A549 (cell line): ENCODE results near the gene CLSTN2. TPM values are rescaled to one million over a fixed set of nuclear protein-coding genes. Genes with fewer than 3 reads are reported as not detected.

Experiments used
- ATAC-seq, 2 experiments: fragments of 200-7000 bp in 1 of 2; fragments of >200 bp in 1 of 2; cut with Nextera tagmentation in 1 of 2; cut with Tn5 transposase in 1 of 2; 3 replicates each; pipeline versions ENCODE4 v1.8.0 to v1.9.1; 2018 to 2020; ENCODE audit warnings: mild to moderate bottlenecking in 1 of 2, moderate library complexity in 1 of 2
- CTCF ChIA-PET: fragments of 300-600 bp; sonication (Branson Sonifier 250); formaldehyde crosslinking; extraction: SDS; loops from one replicate; lab custom pipeline; 2021; ENCODE audit warnings: antibody characterized with exemption, inconsistent platforms; lab: Yijun Ruan, JAX
- POLR2A ChIA-PET: fragments of 350-600 bp; formaldehyde crosslinking; extraction: SDS; loops from one replicate; lab custom pipeline; 2021; ENCODE audit warnings: antibody characterized with exemption, inconsistent platforms; lab: Yijun Ruan, JAX
- DNase-seq, 2 experiments: peaks; one replicate each; pipeline versions ENCODE4 v3.0.0 to v3.0.0-alpha.2; 2011 to 2016; ENCODE audit warnings: low read depth in 1 of 2, low spot score in 1 of 2
- FAIRE-seq: peaks from 2 replicates; lab custom pipeline; 2011; peaks lifted over from hg19 to GRCh38; lab: Jason Lieb, UNC
- H3K27ac ChIP-seq, 2 experiments: fragments of >200 bp; sonication (Bioruptor Twin); formaldehyde crosslinking; 3 replicates each; pipeline ENCODE4 v1.5.1; 2016 to 2017
- H3K4me1 ChIP-seq: fragments of >200 bp; sonication (Bioruptor Twin); formaldehyde crosslinking; 3 replicates; pipeline ENCODE4 v1.6.1; 2016
- H3K4me2 ChIP-seq: fragments of >200 bp; sonication (Bioruptor Twin); formaldehyde crosslinking; 3 replicates; pipeline ENCODE4 v1.6.1; 2016
- H3K4me3 ChIP-seq: fragments of >200 bp; sonication (Bioruptor Twin); formaldehyde crosslinking; 3 replicates; pipeline ENCODE4 v1.5.1; 2016
- H3K9me3 ChIP-seq: fragments of >200 bp; sonication (Bioruptor Twin); formaldehyde crosslinking; 3 replicates; pipeline ENCODE4 v1.6.1; 2016
- BHLHE40 ChIP-seq: IDR thresholded peaks from 2 replicates; pipeline ENCODE4 v1.6.1; 2012; ENCODE audit warnings: low read depth, low read length, inconsistent platforms
- CBX8 ChIP-seq: fragments of 200-600 bp; sonication (generic); IDR thresholded peaks from 2 replicates; pipeline ENCODE4 v1.6.1; 2016
- CEBPB ChIP-seq, 2 experiments: fragments of >200 bp in 1 of 2; sonication (Bioruptor Twin) in 1 of 2; formaldehyde crosslinking in 1 of 2; IDR thresholded peaks; 2 replicates each; pipeline ENCODE4 v1.6.1; 2012 to 2016
- CHD4 ChIP-seq: fragments of 200-600 bp; sonication (generic); IDR thresholded peaks from 2 replicates; pipeline ENCODE4 v1.6.1; 2016; ENCODE audit warnings: antibody characterized with exemption, mild to moderate bottlenecking, borderline replicate concordance
- EHMT2 ChIP-seq: fragments of 200-600 bp; sonication (generic); IDR thresholded peaks from 2 replicates; pipeline ENCODE4 v1.6.1; 2016; ENCODE audit warnings: antibody characterized with exemption, low read depth, mild to moderate bottlenecking, moderate library complexity
- ESRRA ChIP-seq: fragments of 150-350 bp; IDR thresholded peaks from 2 replicates; pipeline ENCODE4 v1.6.1; 2014; ENCODE audit warnings: mild to moderate bottlenecking, low read length, borderline replicate concordance
- FOXS1 ChIP-seq: fragments of 250-450 bp; sonication (Bioruptor Pico); IDR thresholded peaks from 2 replicates; pipeline ENCODE4 v1.5.0; 2020; ENCODE audit warnings: mild to moderate bottlenecking, moderate library complexity
- GATA3 ChIP-seq: IDR thresholded peaks from 2 replicates; pipeline ENCODE4 v1.6.1; 2012; ENCODE audit warnings: borderline replicate concordance
- HOXA7 ChIP-seq: fragments of 250-450 bp; sonication (Bioruptor Pico); IDR thresholded peaks from 2 replicates; pipeline ENCODE4 v1.5.0; 2020; ENCODE audit warnings: mild to moderate bottlenecking, moderate library complexity
- HOXB13 ChIP-seq: fragments of 250-450 bp; sonication (Bioruptor Pico); IDR thresholded peaks from 2 replicates; pipeline ENCODE4 v1.5.0; 2020; ENCODE audit warnings: low read depth, mild to moderate bottlenecking, moderate library complexity
- JUN ChIP-seq, 2 experiments: fragments of >200 bp; sonication (Bioruptor Twin); formaldehyde crosslinking; IDR thresholded peaks; 2 replicates in 1 of 2; 3 replicates in 1 of 2; pipeline ENCODE4 v1.6.1; 2016 to 2017
- JUNB ChIP-seq: fragments of >200 bp; sonication (Bioruptor Twin); formaldehyde crosslinking; IDR thresholded peaks from 2 replicates; pipeline ENCODE4 v1.6.1; 2016
- KDM1A ChIP-seq: fragments of 200-600 bp; sonication (generic); IDR thresholded peaks from 2 replicates; pipeline ENCODE4 v1.6.1; 2016; ENCODE audit warnings: low read depth, mild to moderate bottlenecking
- MAFK ChIP-seq: fragments of 450-650 bp; IDR thresholded peaks from 2 replicates; pipeline ENCODE4 v1.6.1; 2014; ENCODE audit not compliant: partially characterized antibody
- MAZ ChIP-seq: fragments of 150-350 bp; IDR thresholded peaks from 2 replicates; pipeline ENCODE4 v1.6.1; 2014; ENCODE audit warnings: antibody characterized with exemption, low read depth, low read length, borderline replicate concordance
- MYC ChIP-seq: IDR thresholded peaks from 2 replicates; pipeline ENCODE4 v1.6.1; 2012; ENCODE audit warnings: mild to moderate bottlenecking, inconsistent platforms, low read length, improper control_type of control experiment, borderline replicate concordance
- NFE2L2 ChIP-seq: fragments of 150-350 bp; conservative IDR thresholded peaks from 2 replicates; pipeline ENCODE4 v1.6.1; 2014; ENCODE audit warnings: low read length
- PHF8 ChIP-seq: fragments of 200-600 bp; sonication (generic); IDR thresholded peaks from 2 replicates; pipeline ENCODE4 v1.6.1; 2016; ENCODE audit warnings: low read depth, mild to moderate bottlenecking, antibody characterized with exemption, moderate library complexity, borderline replicate concordance
- POLR2AphosphoS2 ChIP-seq: conservative IDR thresholded peaks from 2 replicates; pipeline ENCODE4 v1.6.1; 2012; ENCODE audit warnings: low read length, improper control_type of control experiment, inconsistent platforms
- RARB ChIP-seq: fragments of 250-450 bp; sonication (Bioruptor Pico); IDR thresholded peaks from 2 replicates; pipeline ENCODE4 v1.8.0; 2021; ENCODE audit warnings: mild to moderate bottlenecking, moderate library complexity
- RNF2 ChIP-seq: fragments of 200-600 bp; sonication (generic); IDR thresholded peaks from 2 replicates; pipeline ENCODE4 v1.6.1; 2016; ENCODE audit warnings: low read depth, mild to moderate bottlenecking, antibody characterized with exemption, moderate library complexity, borderline replicate concordance
- SMC3 ChIP-seq: fragments of >200 bp; sonication (Bioruptor Twin); formaldehyde crosslinking; IDR thresholded peaks from 3 replicates; pipeline ENCODE4 v1.6.1; 2018; ENCODE audit warnings: inconsistent platforms
- SREBF2 ChIP-seq: fragments of 450-650 bp; IDR thresholded peaks from 2 replicates; pipeline ENCODE4 v1.6.1; 2014; ENCODE audit warnings: mild to moderate bottlenecking, moderate library complexity
- ZC3H11A ChIP-seq: fragments of 450-650 bp; IDR thresholded peaks from 2 replicates; pipeline ENCODE4 v1.6.1; 2014; ENCODE audit warnings: antibody characterized with exemption, mild to moderate bottlenecking
- ZFP36 ChIP-seq: fragments of 450-650 bp; IDR thresholded peaks from 2 replicates; pipeline ENCODE4 v1.6.1; 2014; ENCODE audit warnings: borderline replicate concordance; ENCODE audit not compliant: partially characterized antibody
- ZNF302 ChIP-seq: fragments of 250-450 bp; sonication (Bioruptor Pico); IDR thresholded peaks from 2 replicates; pipeline ENCODE4 v1.9.0; 2021; ENCODE audit warnings: inconsistent platforms, mild to moderate bottlenecking, moderate library complexity
- ZSCAN20 ChIP-seq: fragments of 250-450 bp; sonication (Bioruptor Pico); IDR thresholded peaks from 2 replicates; pipeline ENCODE4 v1.8.0; 2022; ENCODE audit warnings: mild to moderate bottlenecking, moderate library complexity
- WGBS: methylation state at CpG from one replicate; pipeline ENCODE4 v1.1.6; 2017; ENCODE audit errors: missing lambda C conversion rate; 5-methylcytosine and 5-hydroxymethylcytosine counted together
- polyA plus RNA-seq, 4 experiments: library from polyadenylated mRNA; depleted of rRNA in 3 of 4; stranded (reverse); fragments of >200 nt; fragmentation: RNase III in 1 of 4; extraction: RNeasy Plus Mini Kit Qiagen cat#74134 plus additional on column Dnase treatment in 1 of 4; gene quantifications; 2 replicates in 3 of 4; 3 replicates in 1 of 4; pipeline ENCODE4 v1.2.3, GENCODE V29; 2011 to 2017
- TF ChIP-seq, protein P1 (sequence below): fragments of 250-450 bp; sonication (Bioruptor Pico); IDR thresholded peaks from 2 replicates; pipeline ENCODE4 v1.5.0; 2020; ENCODE audit warnings: low read depth, mild to moderate bottlenecking, moderate library complexity
- TF ChIP-seq, protein P2 (sequence below): fragments of 250-450 bp; sonication (Bioruptor Pico); IDR thresholded peaks from 2 replicates; pipeline ENCODE4 v1.5.0; 2021; ENCODE audit warnings: mild to moderate bottlenecking, moderate library complexity, borderline replicate concordance
- TF ChIP-seq, protein P3 (sequence below): fragments of >200 bp; sonication (Bioruptor Twin); formaldehyde crosslinking; IDR thresholded peaks from 2 replicates; pipeline ENCODE4 v1.6.1; 2016
- TF ChIP-seq, protein P4 (sequence below): IDR thresholded peaks from 2 replicates; pipeline ENCODE4 v1.6.1; 2012

CLSTN2 gene
- polyA plus RNA-seq, 2 of the 4 experiments (the other 2 are of a cell fraction) = 0.03 to 0.04 TPM

DNA sequence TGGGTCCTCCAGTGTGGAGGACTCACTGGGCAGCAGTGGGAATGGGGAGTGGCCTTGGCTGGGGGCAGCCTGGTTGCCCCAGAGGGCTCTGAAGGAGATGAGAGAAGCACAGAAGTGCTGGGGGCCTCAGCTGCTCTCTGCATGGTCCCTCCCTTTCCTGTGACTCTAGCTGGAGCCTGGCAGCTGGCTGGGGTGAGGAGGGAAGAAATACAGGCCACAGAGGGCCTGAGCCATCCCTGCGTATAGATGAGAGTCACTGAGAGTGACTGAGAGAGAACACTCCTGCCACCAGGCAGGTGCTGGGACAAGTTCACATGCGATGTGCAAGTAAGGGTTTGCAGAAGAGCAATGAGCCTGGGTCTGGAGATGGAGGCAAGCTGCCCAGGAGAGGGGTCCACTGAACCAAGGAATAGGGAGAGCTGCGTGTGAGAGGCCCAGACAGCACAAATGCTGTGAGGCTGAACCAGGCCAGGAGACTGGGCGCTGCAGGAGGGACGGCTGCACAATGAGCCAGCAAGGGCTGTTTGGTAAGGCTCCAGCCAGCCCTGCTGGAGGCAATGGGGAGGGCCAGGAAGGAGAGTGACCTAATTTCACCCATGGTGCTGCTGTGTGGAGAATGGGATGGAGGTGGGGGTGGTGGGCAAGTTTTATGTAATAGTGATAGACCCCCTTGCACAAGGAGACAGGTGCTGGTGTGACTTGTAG is 87.2 kb downstream of the CLSTN2 start:
- ChIA-PET POLR2A (no interaction called here), CTCF (no interaction called here)
- no peaks in the 10 kb centered on the region for H3K9me3 ChIP-seq
- no peak overlapping the region for H3K27ac ChIP-seq
- H3K4me1 ChIP-seq = no peaks in the 10 kb centered on the region
- WGBS = 22% methylated on average over 5 of the region's 5 CpGs
- FAIRE-seq (no peak), DNase-seq (no peak), ATAC-seq (no peak)
- no peak for TF ChIP-seq ZFP36
- TF ChIP-seq PHF8 = no peak
- TF ChIP-seq FOXS1 = no peak
- no peak for TF ChIP-seq CBX8
- no peak for TF ChIP-seq MAZ
- TF ChIP-seq GATA3 = no peak
- no peak for TF ChIP-seq CHD4
- no peak for TF ChIP-seq JUNB
- TF ChIP-seq KDM1A = no peak
- no peak for TF ChIP-seq ZC3H11A
- no peak for TF ChIP-seq BHLHE40
- TF ChIP-seq SREBF2 = no peak
- no peak for TF ChIP-seq MYC
- TF ChIP-seq CEBPB (IDR thresholded peaks at IDR 0.05) = no peak
- no peak for TF ChIP-seq ZSCAN20 (CRISPR knock-in tag)
- TF ChIP-seq, protein P1, sequence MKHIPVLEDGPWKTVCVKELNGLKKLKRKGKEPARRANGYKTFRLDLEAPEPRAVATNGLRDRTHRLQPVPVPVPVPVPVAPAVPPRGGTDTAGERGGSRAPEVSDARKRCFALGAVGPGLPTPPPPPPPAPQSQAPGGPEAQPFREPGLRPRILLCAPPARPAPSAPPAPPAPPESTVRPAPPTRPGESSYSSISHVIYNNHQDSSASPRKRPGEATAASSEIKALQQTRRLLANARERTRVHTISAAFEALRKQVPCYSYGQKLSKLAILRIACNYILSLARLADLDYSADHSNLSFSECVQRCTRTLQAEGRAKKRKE (CRISPR knock-in tag) = no peak
- TF ChIP-seq ESRRA = no peak
- TF ChIP-seq HOXB13 (CRISPR knock-in tag) = no peak
- no peak for TF ChIP-seq MAFK
- no peak overlapping the region for H3K4me3 ChIP-seq
- no peak overlapping the region for H3K4me2 ChIP-seq

DNA sequence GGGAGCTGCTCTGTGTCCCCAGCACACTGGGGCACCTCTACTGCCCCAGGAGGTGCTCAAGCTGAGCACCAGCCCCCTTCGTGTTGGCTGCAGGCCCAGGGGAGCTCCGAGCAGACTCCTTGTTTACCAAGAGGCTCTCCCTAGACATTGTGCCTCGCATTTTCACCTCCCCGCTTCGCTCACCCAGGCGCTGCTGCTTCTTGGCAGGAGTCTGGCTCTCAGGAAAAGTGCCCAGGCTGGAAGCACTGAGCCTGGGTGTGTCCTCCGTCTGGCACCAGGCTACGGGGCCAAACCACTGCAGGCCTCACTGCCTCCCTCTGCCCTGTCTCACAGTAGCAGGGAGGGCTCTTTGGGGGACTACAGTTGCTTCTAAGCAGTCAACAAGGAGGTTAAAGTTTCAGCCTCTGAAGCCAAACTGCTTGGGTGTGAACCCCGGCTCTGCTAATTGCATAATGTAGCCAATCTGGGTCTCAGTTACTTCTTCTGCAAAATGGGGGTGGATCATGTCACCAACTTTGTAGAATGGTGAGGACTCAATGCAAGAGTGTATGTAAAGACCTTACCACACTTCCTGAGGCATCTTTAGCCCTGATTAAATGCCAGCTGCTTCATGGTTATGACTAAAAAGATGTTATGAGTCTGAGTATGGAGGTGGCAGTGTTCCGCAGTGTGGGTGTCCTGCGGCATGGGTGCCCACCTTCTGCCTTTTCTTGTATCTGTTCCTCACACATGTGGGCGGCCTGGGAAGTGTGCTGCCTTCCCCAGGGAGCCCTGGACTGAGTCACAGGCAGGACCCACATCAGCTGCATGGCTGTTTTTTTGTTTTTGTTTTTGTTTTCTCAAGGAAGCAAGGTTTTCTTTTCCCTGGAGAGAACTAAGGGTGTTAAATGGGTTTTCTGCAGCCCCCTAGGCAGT is 88.9 kb downstream of the CLSTN2 start:
- ATAC-seq (no peak), FAIRE-seq (no peak), DNase-seq (no peak)
- CTCF ChIA-PET = no interaction called here
- H3K4me3 ChIP-seq = no peak overlapping the region
- TF ChIP-seq, protein P1 (CRISPR knock-in tag) = no peak
- no peak for TF ChIP-seq SMC3
- TF ChIP-seq KDM1A = no peak
- no peak for TF ChIP-seq HOXB13 (CRISPR knock-in tag)
- no peak for TF ChIP-seq POLR2AphosphoS2
- no peak for TF ChIP-seq EHMT2
- TF ChIP-seq ZNF302 = no peak
- TF ChIP-seq PHF8 = no peak
- no peak for TF ChIP-seq RNF2
- TF ChIP-seq, protein P2, sequence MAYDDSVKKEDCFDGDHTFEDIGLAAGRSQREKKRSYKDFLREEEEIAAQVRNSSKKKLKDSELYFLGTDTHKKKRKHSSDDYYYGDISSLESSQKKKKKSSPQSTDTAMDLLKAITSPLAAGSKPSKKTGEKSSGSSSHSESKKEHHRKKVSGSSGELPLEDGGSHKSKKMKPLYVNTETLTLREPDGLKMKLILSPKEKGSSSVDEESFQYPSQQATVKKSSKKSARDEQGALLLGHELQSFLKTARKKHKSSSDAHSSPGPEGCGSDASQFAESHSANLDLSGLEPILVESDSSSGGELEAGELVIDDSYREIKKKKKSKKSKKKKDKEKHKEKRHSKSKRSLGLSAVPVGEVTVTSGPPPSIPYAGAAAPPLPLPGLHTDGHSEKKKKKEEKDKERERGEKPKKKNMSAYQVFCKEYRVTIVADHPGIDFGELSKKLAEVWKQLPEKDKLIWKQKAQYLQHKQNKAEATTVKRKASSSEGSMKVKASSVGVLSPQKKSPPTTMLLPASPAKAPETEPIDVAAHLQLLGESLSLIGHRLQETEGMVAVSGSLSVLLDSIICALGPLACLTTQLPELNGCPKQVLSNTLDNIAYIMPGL (CRISPR knock-in tag) = no peak
- TF ChIP-seq, protein P3, sequence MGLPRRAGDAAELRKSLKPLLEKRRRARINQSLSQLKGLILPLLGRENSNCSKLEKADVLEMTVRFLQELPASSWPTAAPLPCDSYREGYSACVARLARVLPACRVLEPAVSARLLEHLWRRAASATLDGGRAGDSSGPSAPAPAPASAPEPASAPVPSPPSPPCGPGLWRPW = no peak
- TF ChIP-seq ZSCAN20 (CRISPR knock-in tag) = no peak
- no peak for TF ChIP-seq NFE2L2
- TF ChIP-seq HOXA7 (CRISPR knock-in tag) = no peak
- TF ChIP-seq RARB (CRISPR knock-in tag) = no peak
- no peak for TF ChIP-seq JUN (IDR thresholded peaks at IDR 0.05)
- TF ChIP-seq, protein P4, sequence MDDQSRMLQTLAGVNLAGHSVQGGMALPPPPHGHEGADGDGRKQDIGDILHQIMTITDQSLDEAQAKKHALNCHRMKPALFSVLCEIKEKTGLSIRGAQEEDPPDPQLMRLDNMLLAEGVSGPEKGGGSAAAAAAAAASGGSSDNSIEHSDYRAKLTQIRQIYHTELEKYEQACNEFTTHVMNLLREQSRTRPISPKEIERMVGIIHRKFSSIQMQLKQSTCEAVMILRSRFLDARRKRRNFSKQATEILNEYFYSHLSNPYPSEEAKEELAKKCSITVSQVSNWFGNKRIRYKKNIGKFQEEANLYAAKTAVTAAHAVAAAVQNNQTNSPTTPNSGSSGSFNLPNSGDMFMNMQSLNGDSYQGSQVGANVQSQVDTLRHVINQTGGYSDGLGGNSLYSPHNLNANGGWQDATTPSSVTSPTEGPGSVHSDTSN = no peak
- no peaks in the 10 kb centered on the region for H3K4me1 ChIP-seq
- no peaks in the 10 kb centered on the region for H3K9me3 ChIP-seq
- H3K4me2 ChIP-seq = no peak overlapping the region
- H3K27ac ChIP-seq = no peak overlapping the region
- POLR2A ChIA-PET = no interaction called here
- 44% methylated on average over 4 of the region's 12 CpGs for WGBS
